C4-2B (cell line): ENCODE measurements around the gene TNFRSF19.

Source experiments
- ZFX ChIP-seq: fragments of 450-650 bp; IDR thresholded peaks from 2 replicates; pipeline ENCODE4 v1.6.1; 2017
- TF ChIP-seq, protein P1 (sequence below): fragments of 450-650 bp; conservative IDR thresholded peaks from 2 replicates; pipeline ENCODE4 v1.5.1; 2017; ENCODE audit warnings: mild to moderate bottlenecking

DNA sequence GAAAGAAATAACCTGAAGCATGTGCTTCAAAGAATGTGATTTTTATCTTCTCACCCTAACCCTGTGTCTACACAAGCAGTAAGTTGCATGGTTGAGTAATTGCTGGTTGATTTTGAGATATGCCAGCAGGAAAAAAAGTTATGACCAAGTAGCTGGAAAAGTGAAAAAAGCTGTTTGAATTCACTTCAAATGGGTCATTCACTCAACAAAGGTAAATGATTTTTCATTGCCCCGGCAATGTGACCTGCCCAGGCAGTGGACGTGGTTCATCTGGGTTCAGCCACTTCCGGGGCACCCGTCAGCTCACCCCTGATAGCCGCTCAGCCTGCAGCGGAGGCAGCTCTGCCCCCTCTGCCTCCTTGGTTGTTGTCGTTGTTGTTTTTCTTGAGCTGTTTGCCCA, 18.5 kb downstream of the TNFRSF19 start:
- TF ChIP-seq, protein P1, sequence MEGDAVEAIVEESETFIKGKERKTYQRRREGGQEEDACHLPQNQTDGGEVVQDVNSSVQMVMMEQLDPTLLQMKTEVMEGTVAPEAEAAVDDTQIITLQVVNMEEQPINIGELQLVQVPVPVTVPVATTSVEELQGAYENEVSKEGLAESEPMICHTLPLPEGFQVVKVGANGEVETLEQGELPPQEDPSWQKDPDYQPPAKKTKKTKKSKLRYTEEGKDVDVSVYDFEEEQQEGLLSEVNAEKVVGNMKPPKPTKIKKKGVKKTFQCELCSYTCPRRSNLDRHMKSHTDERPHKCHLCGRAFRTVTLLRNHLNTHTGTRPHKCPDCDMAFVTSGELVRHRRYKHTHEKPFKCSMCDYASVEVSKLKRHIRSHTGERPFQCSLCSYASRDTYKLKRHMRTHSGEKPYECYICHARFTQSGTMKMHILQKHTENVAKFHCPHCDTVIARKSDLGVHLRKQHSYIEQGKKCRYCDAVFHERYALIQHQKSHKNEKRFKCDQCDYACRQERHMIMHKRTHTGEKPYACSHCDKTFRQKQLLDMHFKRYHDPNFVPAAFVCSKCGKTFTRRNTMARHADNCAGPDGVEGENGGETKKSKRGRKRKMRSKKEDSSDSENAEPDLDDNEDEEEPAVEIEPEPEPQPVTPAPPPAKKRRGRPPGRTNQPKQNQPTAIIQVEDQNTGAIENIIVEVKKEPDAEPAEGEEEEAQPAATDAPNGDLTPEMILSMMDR = no peak
- no peak for TF ChIP-seq ZFX
